B cell (primary cell): ENCODE data around the gene INO80C. TPM values are rescaled to one million over a fixed set of nuclear protein-coding genes. Genes with fewer than 3 reads are reported as not detected.

Experiments used
- ATAC-seq: fragments of 200-7000 bp; cut with Tn5 transposase; one replicate; pipeline ENCODE4 v1.10.0; 2021; ENCODE audit warnings: low read depth, mild to moderate bottlenecking, moderate number of reproducible peaks, moderate library complexity
- CTCF ChIA-PET: fragments of 350-600 bp; sonication (Branson Sonifier 250); formaldehyde crosslinking; loops from one replicate; lab custom pipeline; 2021; ENCODE audit warnings: antibody characterized with exemption, inconsistent platforms; lab: Charles Lee
- POLR2A ChIA-PET: fragments of 350-600 bp; sonication (Branson Sonifier 250); formaldehyde crosslinking; loops from one replicate; lab custom pipeline; 2021; ENCODE audit warnings: antibody characterized with exemption; lab: Charles Lee
- DNase-seq: peaks from one replicate; pipeline ENCODE4 v3.0.0; 2013
- H2AFZ ChIP-seq: 2 replicates; pipeline ENCODE4 v1.6.1; 2012; ENCODE audit warnings: mild to moderate bottlenecking, low read depth, low read length; ENCODE audit not compliant: insufficient read depth, poor library complexity, severe bottlenecking
- H3K27ac ChIP-seq, 2 donors: 1 replicate in 1 of 2; 2 replicates in 1 of 2; pipeline ENCODE4 v1.5.1; 2012 to 2013; ENCODE audit warnings: low read length in 2 of 2, mild to moderate bottlenecking in 2 of 2, moderate library complexity in 1 of 2
- H3K27me3 ChIP-seq, 4 experiments: fragments of 200-600 bp in 1 of 4; sonication (generic) in 1 of 4; replicated peaks in 1 of 4; 1 replicate in 2 of 4; 2 replicates in 2 of 4; pipeline versions ENCODE4 v1.6.1 to v1.7.0; 2013 to 2016; ENCODE audit warnings: low read length in 3 of 4, mild to moderate bottlenecking in 2 of 4, mixed read lengths in 1 of 4, moderate library complexity in 1 of 4; ENCODE audit not compliant: insufficient read depth in 4 of 4, control insufficient read depth in 3 of 4; ENCODE audit errors: control extremely low read depth in 1 of 4
- H3K36me3 ChIP-seq, 2 experiments: replicated peaks in 1 of 2; 1 replicate in 1 of 2; 2 replicates in 1 of 2; pipeline versions ENCODE4 v1.6.1 to v1.7.1; 2013; ENCODE audit warnings: low read length in 1 of 2; ENCODE audit not compliant: insufficient read depth in 2 of 2, control insufficient read depth in 1 of 2; ENCODE audit errors: control extremely low read depth in 1 of 2, extremely low read depth in 1 of 2
- H3K4me1 ChIP-seq, 2 donors: fragments of 200-600 bp in 1 of 2; sonication (generic) in 1 of 2; 1 replicate in 1 of 2; 2 replicates in 1 of 2; pipeline versions ENCODE4 v1.5.1 to v1.6.1; 2013 to 2017; ENCODE audit warnings: low read length in 2 of 2; ENCODE audit not compliant: control insufficient read depth in 2 of 2, insufficient read depth in 2 of 2
- H3K4me2 ChIP-seq: replicated peaks from 2 replicates; pipeline ENCODE3; 2012; ENCODE audit warnings: mild to moderate bottlenecking, low read depth, low read length; ENCODE audit not compliant: poor library complexity, severe bottlenecking
- H3K4me3 ChIP-seq, 5 experiments: fragments of 200-600 bp in 1 of 5; sonication (generic) in 1 of 5; 1 replicate in 3 of 5; 2 replicates in 2 of 5; pipeline versions ENCODE4 v1.5.1 to v1.7.0; 2011 to 2016; ENCODE audit warnings: low read length in 4 of 5, mild to moderate bottlenecking in 4 of 5, low read depth in 2 of 5, control low read depth in 1 of 5, moderate library complexity in 1 of 5; ENCODE audit not compliant: insufficient read depth in 1 of 5; ENCODE audit errors: control extremely low read depth in 1 of 5, extremely low read depth in 1 of 5
- H3K79me2 ChIP-seq: fragments of 200-600 bp; sonication (generic); one replicate; pipeline ENCODE4 v1.6.0; 2016; ENCODE audit warnings: low read length; ENCODE audit not compliant: control insufficient read depth, insufficient read depth
- H3K9ac ChIP-seq: fragments of 200-600 bp; sonication (generic); 2 replicates; pipeline ENCODE4 v1.6.1; 2017; ENCODE audit warnings: mild to moderate bottlenecking, low read length, moderate library complexity
- H3K9me3 ChIP-seq, 3 donors: one replicate each; pipeline versions ENCODE4 v1.6.1 to v1.7.1; 2013; ENCODE audit warnings: low read length in 2 of 3; ENCODE audit not compliant: control insufficient read depth in 2 of 3, insufficient read depth in 1 of 3; ENCODE audit errors: control extremely low read depth in 1 of 3
- H4K20me1 ChIP-seq: 2 replicates; pipeline ENCODE4 v1.6.0; 2012; ENCODE audit warnings: mild to moderate bottlenecking, low read length; ENCODE audit not compliant: insufficient read depth, control insufficient read depth, poor library complexity, severe bottlenecking
- H3K27ac Mint-ChIP-seq: one replicate; pipeline ENCODE4 v1.8.0; 2021; ENCODE audit warnings: mixed read lengths
- H3K27me3 Mint-ChIP-seq: one replicate; pipeline ENCODE4 v1.8.0; 2021; ENCODE audit warnings: mixed read lengths
- H3K4me1 Mint-ChIP-seq: one replicate; pipeline ENCODE4 v1.8.0; 2021; ENCODE audit warnings: mixed read lengths
- H3K4me3 Mint-ChIP-seq: one replicate; pipeline ENCODE4 v1.8.0; 2021; ENCODE audit warnings: mixed read lengths
- H3K9me3 Mint-ChIP-seq: one replicate; pipeline ENCODE4 v1.8.0; 2022; ENCODE audit warnings: mixed read lengths; ENCODE audit not compliant: insufficient read depth
- CTCF ChIP-seq: fragments of 200-600 bp; IDR thresholded peaks from one replicate; pipeline ENCODE4 v1.8.0; 2022; ENCODE audit warnings: antibody characterized with exemption, mild to moderate bottlenecking
- EZH2 ChIP-seq: IDR thresholded peaks from 2 replicates; pipeline ENCODE4 v1.6.1; 2012; ENCODE audit warnings: borderline replicate concordance, low read depth, mild to moderate bottlenecking, moderate library complexity, low read length; ENCODE audit not compliant: insufficient read depth, poor library complexity, severe bottlenecking
- WGBS: methylation state at CpG from one replicate; pipeline ENCODE4 v1.1.5; 2013; ENCODE audit warnings: missing lambda C conversion rate; ENCODE audit not compliant: insufficient coverage; 5-methylcytosine and 5-hydroxymethylcytosine counted together
- intact Hi-C: fragments of 100-400 bp; cut with micrococcal nuclease; formaldehyde crosslinking; loops from one replicate; pipeline ENCODE4 v1.10.0; 2022
- polyA plus RNA-seq: library from polyadenylated mRNA; depleted of rRNA; stranded (reverse); fragments of >200 nt; gene quantifications from 2 replicates; pipeline ENCODE4 v1.2.3, GENCODE V29; 2012
- total RNA-seq, 2 donors: library from RNA; stranded (reverse); fragments of 120-200 nt in 1 of 2; gene quantifications; 1 replicate in 1 of 2; 2 replicates in 1 of 2; pipeline versions ENCODE4 v1.2.3 to v1.2.4, GENCODE V29; 2013 to 2022

Gene INO80C
- total and polyA plus RNA-seq, 2 donors (not counting 1 experiment from before 2014, with no cell fraction given) = 18.2 to 37.9 TPM

GRCh38 chr18:35506024-35506712 lies 8.4 kb upstream of the INO80C start:
- Histone ChIP-seq H2AFZ (no peak overlapping the region), H3K9me3 (no peaks in the 10 kb centered on the region), H3K4me1 (peaks cover 6 to 8% of the 10 kb centered on the region in 2 donors), H3K27ac (no peak overlapping the region), H3K4me2 (no peak overlapping the region), H3K9ac (no peak overlapping the region), H4K20me1 (no peaks in the 10 kb centered on the region), H3K4me3 (no peak overlapping the region), H3K36me3 (no peaks in the 10 kb centered on the region), H3K27me3 (no peaks in the 10 kb centered on the region), H3K79me2 (no peaks in the 10 kb centered on the region)
- Mint-ChIP-seq H3K9me3 (peaks cover under 1% of the 10 kb centered on the region), H3K27ac (no peak overlapping the region), H3K4me1 (peaks cover 12% of the 10 kb centered on the region), H3K4me3 (no peak overlapping the region), H3K27me3 (no peaks in the 10 kb centered on the region)
- ChIA-PET POLR2A (interaction anchor here (0.8 kb wide), 1 partner anchor 8 kb away, joined by 3 read pairs; no protein-coding TSS in a partner anchor), CTCF (interaction anchor here (0.9 kb wide), 1 partner anchor 98 kb away, joined by 4 read pairs; no protein-coding TSS in a partner anchor)
- DNase-seq (no peak), ATAC-seq (no peak)
- intact Hi-C loops = no loop called here
- TF ChIP-seq CTCF = no peak
- TF ChIP-seq EZH2 = no peak
- 50% methylated on average over 1 of the region's 5 CpGs for WGBS

- 100% methylated on average over 1 of the region's 4 CpGs for WGBS
- H3K27ac Mint-ChIP-seq = no peak overlapping the region
- POLR2A ChIA-PET = no interaction called here
Measured at GRCh38 chr18:35504996-35505395, 7.2 kb upstream of the INO80C start.

More at GRCh38 chr18:35504996-35505395, 7.2 kb upstream of the INO80C start:
- H3K9me3 ChIP-seq = no peaks in the 10 kb centered on the region
- no peak overlapping the region for H3K4me3 ChIP-seq
- Mint-ChIP-seq H3K4me3 (no peak overlapping the region), H3K4me1 (peaks cover 14% of the 10 kb centered on the region), H3K27me3 (no peaks in the 10 kb centered on the region), H3K9me3 (no peaks in the 10 kb centered on the region)
- H3K9ac ChIP-seq = no peak overlapping the region
- CTCF ChIA-PET = no interaction called here
- no peaks in the 10 kb centered on the region for H3K79me2 ChIP-seq
- no peak overlapping the region for H3K27ac ChIP-seq
- H2AFZ ChIP-seq = no peak overlapping the region
- DNase-seq (no peak), ATAC-seq (no peak)
- intact Hi-C loops = no loop called here
- H3K27me3 ChIP-seq = no peaks in the 10 kb centered on the region
- no peak overlapping the region for H3K4me2 ChIP-seq
- no peaks in the 10 kb centered on the region for H4K20me1 ChIP-seq
- TF ChIP-seq CTCF (no peak), EZH2 (no peak)
- no peaks in the 10 kb centered on the region for H3K36me3 ChIP-seq
- peaks cover 5 to 6% of the 10 kb centered on the region in 2 donors for H3K4me1 ChIP-seq
